Measurements from ENCODE around the gene CYP4F3. TPM values are rescaled to one million over a fixed set of nuclear protein-coding genes. Genes with fewer than 3 reads are reported as not detected.
"Not testable (repeated sequence)": the region's sequence is repeated elsewhere in the genome, so short reads cannot be mapped to it uniquely, and the experiment has no call there.

Gene CYP4F3
- polyA plus RNA-seq, 10 donors = 0.03 to 0.57 (median 0.21) TPM

DNA sequence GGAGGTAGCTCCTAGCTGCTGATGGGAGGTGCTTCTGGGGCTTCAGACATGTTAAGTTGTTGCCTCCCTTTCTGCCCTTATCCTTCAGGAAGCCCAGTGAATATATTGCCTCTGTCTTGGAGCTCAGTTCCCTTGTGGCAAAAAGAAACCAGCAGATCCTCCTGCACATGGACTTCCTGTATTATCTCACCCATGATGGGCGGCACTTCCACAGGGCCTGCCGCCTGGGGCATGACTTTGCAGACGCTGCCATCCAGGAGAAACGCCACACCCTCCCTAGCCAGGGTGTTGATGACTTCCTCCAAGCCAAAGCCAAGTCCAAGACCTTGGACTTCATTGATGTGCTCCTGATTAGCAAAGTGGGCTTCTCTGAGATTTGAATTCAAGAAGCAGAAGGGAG is 26.2 kb downstream of the CYP4F3 start:
- no peak for DNase-seq

DNA sequence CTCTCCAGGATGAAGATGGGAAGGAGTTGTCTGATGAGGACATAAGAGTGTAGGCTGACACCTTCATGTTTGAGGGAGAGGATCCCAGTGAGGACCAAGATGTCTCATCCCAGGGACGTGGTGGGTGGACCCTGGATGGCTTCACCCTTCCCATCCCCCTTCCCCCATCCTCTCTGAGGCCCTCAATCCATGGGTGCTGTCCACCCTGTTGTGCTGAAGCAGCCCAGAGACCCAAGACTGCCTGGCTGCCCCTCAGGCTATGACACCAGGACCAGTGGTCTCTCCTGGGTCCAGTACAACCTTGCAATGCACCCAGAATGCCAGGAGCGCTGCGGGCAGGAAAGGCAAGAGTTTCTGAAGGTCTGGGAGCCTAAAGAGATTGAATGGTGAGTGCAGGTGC is 28.7 kb downstream of the CYP4F3 start:
- no peak for DNase-seq

DNA sequence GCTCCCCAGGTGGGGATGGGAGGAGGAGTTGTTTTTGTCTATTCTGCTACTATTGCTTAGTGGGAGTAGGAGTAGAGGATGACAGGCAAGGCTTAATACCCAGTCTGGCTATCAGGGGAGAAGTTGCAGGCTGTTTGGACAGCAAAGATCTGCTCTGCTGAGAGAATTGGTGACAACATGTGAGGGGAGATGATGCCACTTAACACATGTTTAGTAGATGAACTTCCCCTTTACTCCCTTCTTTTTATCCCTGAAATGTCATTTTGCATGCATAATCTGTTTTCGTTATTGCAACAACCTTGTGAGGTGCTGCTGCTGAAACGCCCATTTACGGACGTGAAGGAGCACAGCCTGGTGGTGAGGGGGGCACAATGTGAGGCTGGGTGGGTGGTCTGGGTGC is 29.2 kb downstream of the CYP4F3 start:
- no peak for DNase-seq

DNA sequence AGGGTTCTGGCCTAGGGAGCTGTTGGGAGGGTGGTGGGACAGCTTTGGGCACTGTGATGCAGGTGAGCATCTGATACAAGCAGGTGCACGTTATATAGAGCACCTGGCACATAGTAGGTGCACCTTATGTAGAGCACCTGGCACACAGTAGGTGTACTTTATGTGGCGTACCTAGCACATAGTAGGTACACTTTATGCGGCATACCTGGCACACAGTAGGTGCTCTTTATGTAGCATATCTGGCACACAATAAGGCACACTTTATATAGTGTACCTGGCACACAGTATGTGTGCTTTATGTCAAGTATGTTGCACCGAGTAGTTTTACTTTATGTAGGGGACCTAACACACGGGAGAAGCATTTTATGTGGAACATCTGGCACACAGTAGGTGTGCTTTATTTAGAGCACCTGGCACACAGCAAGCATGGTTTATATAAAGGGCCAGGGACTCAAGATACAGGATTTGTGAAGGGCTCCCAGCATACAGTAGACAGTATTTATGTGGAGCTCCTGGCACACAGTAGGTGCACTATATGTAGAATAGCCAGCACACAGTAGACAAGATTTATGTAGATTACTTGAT is 30.6 kb downstream of the CYP4F3 start:
- DNase-seq = no peak

DNA sequence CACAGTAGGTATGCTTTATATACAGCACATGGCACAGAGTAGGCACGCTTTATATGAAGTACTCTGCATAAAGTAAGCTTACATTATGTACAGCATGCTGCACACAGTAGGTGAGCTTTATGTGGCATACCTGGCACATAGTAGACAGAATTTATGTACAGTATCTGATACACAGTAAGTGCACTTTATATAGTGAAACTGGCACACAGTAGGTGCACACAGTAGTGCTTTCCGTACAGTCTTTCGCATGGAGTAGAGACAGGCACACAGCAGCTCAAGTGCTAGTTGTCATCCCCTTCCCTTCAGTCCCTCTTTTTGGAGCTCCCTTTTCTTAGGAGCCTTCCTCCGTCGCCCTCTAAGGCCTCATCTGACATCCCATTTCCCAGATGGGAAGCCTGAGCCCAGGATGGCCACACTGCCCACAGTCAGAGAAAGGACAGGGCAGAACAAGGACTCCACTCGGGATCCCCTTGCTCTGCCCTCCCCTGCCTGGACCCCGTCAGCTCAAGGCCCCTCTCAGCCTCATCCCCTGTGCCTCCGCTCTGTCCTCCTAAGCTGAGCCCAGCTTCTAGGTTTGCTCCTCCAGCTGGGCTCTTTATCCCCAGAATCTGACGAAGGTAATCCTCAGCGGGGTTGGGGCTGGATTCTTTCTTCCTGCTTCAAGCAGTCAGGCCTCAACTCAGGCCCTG is 31.3 kb downstream of the CYP4F3 start:
- DNase-seq = peak in 2 of 3 donors; percentile 7 to 79

DNA sequence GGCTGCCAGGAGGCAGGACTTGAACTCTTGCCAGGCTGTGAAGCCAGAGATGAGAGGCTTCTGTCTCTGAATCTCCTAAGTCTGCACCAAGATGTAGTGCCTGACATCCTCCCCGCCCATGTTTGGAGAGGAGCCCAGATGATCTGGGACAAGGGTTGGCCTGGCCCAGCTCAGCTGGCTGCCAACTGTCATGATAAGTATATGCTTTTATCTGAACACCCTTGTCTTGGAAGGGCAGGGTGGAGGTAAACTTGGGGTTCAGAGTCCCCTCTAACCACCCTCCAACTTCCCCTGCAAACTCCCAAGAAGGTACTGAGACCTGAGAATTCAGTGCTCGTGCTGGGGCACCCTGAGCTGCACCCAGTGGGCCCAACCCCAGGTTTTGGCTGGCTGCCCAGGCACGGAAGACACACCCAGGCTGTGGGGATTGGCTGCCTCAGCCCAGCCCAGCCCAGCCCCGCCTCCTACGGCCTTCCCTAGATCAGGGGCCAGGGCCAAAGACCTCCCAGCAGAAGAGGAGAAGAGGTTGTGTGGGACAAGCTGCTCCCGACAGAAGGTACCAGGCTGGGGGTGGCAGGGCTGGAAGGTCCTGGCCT is 32.0 kb downstream of the CYP4F3 start, which contains the start of gene CYP4F12:
CYP4F12 (plus strand) TSS at position 508 of the 596 bp plus-strand sequence. CDS start 443 bp downstream, outside the sequence.
- peak; percentile 5 to 82 (median 58) for DNase-seq

DNA sequence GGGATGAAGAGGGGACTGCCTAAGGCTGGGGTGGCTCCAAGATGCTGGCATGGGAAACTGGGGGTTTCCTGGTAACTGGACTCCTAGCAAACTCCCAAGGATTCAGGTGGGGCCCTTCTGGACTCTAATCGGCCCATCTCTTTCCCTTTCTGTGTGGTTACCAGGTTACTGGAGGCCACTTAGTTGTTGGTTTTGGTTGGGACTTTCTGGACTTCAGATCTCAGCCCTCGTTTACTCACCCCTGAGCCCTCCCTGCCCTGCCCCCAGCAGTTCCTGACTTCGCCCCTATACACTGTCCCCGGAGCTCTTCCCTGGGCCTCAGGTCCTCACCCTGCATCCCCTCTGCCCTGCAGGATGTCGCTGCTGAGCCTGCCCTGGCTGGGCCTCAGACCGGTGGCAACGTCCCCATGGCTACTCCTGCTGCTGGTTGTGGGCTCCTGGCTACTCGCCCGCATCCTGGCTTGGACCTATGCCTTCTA is 32.5 kb downstream of the CYP4F3 start:
- no peak for DNase-seq

DNA sequence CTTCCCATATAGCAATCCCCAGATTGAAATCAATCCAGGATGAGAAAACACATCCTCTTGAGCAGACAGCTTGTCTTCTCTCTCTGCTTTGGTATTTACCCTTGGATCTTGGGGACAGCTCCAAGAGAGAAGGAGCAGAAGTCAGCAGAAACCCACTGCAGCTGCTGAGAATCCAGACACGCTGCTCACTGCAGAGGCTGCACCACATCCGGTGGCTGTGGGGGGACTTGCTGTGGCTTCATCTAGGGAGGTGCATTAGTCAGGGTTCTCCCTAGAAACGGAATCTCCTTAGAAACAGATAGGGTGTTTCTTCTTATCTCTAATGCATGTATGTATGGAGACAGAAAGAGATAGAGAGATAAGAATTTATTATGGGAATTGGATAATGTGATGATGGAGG is 34.9 kb downstream of the CYP4F3 start:
- DNase-seq = peak in 1 of 3 donors; percentile 1

DNA sequence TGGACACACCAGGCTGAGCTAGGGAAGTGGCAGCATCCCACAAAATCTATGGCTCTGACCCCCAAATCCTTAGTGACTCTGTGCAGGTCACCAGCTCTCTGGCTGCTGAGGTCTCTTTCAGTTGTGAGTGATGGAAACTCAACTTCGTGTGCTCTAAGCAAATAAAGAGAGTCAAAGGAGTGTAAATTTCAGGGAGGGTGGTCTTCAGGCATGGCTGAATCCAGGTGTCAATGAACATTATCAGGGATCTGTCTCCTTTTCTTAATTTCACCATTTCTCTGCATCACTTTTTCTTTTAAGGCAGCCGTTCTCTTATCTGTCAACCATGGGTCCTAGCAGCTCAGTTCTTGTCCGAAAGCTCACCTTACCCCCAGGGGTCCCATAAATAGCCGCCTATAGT is 38.4 kb downstream of the CYP4F3 start:
- DNase-seq = no peak

DNA sequence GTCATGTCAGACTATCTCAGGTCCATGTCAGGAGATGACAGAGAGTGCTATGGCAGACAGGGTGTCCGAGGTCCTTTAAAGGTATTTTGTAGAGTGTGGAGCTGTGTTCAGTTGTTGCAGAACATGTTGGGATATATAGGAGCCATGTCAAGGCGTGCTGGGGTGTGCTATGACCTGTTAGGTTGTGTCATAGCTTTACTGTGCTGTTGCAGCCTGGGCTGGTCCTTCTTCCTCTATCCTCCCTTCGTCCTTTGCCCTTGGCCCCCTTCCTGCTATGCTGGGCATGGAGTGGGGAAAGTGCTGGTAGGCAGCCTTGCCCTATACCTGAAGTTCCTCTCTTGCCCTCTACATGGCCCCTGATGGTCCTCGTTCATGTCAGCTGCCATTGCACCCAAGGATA is 39.2 kb downstream of the CYP4F3 start:
- not testable (repeated sequence) for DNase-seq

DNA sequence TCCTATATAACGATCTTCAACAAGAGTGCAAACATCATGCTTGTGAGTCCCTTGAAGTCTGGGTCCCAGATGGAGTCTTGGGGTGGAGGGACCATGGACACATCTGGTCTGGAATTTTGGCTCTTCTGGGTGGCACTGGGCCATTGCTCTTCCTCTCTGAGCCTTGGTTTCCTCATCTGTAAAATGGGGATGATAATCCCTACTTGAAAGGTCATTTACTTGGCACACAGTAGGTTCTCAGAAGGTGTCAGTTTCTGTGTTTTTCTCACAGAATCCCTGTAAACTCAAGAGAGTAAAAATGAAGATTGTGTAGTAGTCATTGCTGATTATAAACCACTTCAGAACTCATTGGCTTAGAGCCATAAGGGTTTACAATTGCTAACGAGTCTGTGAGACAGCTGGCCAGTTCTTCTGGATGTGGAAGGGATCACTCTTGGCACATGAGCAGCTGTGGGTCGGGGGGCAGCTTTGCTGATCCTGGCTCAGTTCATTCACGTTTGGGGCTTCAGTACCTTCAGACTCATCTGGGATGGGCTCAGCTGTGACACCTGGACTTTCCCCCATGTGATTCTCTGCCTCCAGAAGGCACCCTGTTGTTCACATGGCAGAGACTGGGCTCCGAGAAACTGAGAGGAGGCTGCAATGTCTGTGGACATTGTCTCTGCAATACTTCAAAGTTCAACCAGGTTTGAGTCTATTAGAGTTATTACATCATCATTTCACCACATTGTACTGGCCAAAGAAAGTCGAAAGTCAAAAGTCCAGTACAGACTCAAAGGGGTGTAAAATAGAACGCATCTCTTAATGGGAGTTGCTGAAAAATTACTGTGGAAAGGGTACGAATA is 40.0 kb downstream of the CYP4F3 start:
- DNase-seq = no peak

DNA sequence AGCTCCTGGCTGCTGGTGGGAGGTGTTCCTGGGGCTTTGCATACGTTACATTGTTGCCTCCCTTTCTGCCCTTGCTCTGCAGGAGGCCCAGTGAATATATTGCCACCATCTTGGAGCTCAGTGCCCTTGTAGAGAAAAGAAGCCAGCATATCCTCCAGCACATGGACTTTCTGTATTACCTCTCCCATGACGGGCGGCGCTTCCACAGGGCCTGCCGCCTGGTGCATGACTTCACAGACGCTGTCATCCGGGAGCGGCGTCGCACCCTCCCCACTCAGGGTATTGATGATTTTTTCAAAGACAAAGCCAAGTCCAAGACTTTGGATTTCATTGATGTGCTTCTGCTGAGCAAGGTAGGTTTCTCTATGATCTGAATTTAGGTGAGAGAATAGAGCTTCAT is 42.7 kb downstream of the CYP4F3 start:
- DNase-seq = no peak

DNA sequence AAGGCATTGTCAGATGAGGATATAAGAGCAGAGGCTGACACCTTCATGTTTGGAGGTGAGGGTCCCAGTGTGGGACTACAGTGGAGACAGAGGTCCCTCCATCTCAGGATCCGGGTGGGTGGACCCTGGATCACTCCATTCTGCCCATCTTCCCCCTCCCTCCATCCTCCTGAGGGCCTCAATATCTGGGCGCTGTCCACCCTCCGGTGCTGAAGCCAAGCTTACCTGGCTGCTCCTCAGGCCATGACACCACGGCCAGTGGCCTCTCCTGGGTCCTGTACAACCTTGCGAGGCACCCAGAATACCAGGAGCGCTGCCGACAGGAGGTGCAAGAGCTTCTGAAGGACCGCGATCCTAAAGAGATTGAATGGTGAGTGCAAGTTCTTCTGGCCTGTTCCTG is 44.1 kb downstream of the CYP4F3 start:
- DNase-seq = no peak

DNA sequence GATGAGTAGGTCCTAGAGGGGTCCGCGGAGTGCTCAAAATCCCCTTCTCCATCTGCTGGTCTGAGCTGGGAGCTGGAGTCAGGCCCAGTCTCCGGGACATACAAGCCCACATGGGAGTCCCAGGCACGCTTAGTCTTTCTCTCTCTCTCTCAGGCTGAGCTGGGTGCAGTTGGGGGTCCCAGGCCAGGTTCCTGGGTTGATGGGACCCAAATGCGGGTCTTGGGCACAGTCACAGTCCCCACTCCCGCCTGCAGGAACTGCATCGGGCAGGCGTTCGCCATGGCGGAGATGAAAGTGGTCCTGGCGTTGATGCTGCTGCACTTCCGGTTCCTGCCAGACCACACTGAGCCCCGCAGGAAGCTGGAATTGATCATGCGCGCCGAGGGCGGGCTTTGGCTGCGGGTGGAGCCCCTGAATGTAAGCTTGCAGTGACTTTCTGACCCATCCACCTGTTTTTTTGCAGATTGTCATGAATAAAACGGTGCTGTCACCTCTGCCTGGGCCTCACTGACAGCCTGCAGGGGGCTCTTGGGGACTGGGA is 56.0 kb downstream of the CYP4F3 start:
- DNase-seq = no peak

DNA sequence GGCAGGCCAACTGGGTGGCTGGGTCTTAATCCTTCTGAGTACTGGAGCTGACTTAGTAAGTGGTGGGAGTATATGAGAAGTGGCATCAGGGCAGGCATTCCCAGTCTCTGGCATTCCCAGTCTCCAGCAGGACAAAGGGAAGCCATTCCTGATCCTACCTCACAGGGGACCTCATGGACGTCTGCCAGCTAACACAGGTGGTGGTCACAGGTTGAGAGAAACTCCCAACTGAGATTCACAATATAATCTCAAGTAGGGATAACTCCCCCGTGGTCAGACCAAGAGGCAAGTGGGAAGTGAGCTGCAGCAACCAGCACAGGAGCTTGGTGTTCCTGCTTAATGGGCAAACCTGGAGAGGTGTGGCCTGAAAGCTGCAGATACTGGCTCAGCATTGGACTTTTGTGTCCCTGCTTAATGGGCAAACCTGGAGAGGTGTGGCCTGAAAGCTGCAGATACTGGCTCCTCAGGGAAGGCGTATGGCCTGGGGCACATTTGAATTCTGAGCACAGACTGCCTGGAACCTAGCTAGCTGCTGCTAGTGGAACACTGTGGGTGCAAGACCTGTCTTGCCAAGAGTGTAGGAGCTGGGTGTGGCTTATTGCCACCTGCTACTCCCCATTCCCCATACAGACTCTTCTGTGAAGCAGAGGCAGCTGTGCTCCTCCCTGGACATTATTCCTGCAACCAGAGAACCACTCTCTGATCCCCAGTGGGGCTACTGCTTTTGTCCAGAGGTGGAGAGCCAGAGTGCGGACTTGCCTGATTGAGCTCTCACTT is 61.2 kb downstream of the CYP4F3 start:
- peak in 2 of 3 donors; percentile 7 to 34 for DNase-seq

DNA sequence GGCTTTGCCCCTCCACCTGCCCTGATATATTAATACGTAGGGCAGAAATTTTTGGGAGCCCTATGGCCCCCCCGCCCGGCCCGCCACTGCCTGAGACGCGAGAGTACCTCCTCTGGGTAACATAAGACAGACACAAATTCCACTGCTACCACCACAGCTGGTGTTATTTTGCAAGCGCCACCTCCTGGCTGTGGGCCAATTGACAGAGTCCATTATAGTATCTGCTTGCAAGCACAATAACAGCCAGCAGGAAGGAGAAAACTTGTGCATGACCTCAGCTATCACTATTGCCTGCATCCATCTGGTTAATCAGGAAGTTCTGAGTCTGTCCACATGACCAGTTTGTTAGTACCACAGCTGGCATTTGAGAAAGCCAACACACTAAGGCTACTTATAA is 61.8 kb downstream of the CYP4F3 start:
- DNase-seq = peak; percentile 59 to 73 (median 66)

Other genes starting within 250 kb of the CYP4F3 start
- 10 to 100 TPM; 48.6 to 77.1 (median 59.7) TPM for gene AKAP8L, start 221.9 kb upstream of the CYP4F3 start, polyA plus RNA-seq (ENCODE audit: insufficient read length in 10 of 10)
- 10 to 100 TPM; 20.2 to 31.0 (median 28.3) TPM for gene WIZ, start 190.9 kb upstream of the CYP4F3 start, polyA plus RNA-seq (ENCODE audit: insufficient read length in 10 of 10)
- 1 to 10 TPM in 8 of 10 donors, under 1 TPM in 2; 0.86 to 5.9 (median 1.2) TPM for gene RASAL3, start 176.4 kb upstream of the CYP4F3 start, polyA plus RNA-seq (ENCODE audit: insufficient read length in 10 of 10)
- gene PGLYRP2, start 161.4 kb upstream of the CYP4F3 start, polyA plus RNA-seq (ENCODE audit: insufficient read length in 10 of 10) = not detected
- gene CYP4F22, start 132.4 kb upstream of the CYP4F3 start, polyA plus RNA-seq (ENCODE audit: insufficient read length in 10 of 10) = 1 to 10 TPM in 1 of 10 donors, under 1 TPM in 1, not detected in 8; 0.05 to 1.8 TPM
- not detected for gene CYP4F8, start 25.7 kb upstream of the CYP4F3 start, polyA plus RNA-seq (ENCODE audit: insufficient read length in 10 of 10)
- gene CYP4F12, start 32.2 kb downstream of the CYP4F3 start, polyA plus RNA-seq (ENCODE audit: insufficient read length in 10 of 10) = 1 to 10 TPM in 6 of 10 donors, under 1 TPM in 4; 0.25 to 2.2 (median 1.1) TPM
- not detected for gene OR10H2, start 87.1 kb downstream of the CYP4F3 start, polyA plus RNA-seq (ENCODE audit: insufficient read length in 10 of 10)
- not detected for gene OR10H3, start 97.1 kb downstream of the CYP4F3 start, polyA plus RNA-seq (ENCODE audit: insufficient read length in 10 of 10)
- gene OR10H5, start 146.8 kb downstream of the CYP4F3 start, polyA plus RNA-seq (ENCODE audit: insufficient read length in 10 of 10) = under 1 TPM in 7 of 10 donors, not detected in 3; 0.03 to 0.09 (median 0.04) TPM
- gene OR10H1, start 174.8 kb downstream of the CYP4F3 start, polyA plus RNA-seq (ENCODE audit: insufficient read length in 10 of 10) = under 1 TPM in 4 of 10 donors, not detected in 6; 0.04 to 0.06 (median 0.05) TPM